Activated CD8-positive, alpha-beta memory T cell treated with anti-CD3 and anti-CD28 coated beads for 36 hours (primary cell): ENCODE results near the gene CITED2. TPM values are rescaled to one million over a fixed set of nuclear protein-coding genes. Genes with fewer than 3 reads are reported as not detected.

Source experiments
- CTCF ChIA-PET: fragments of 350-600 bp; sonication (Branson Sonifier 250); formaldehyde crosslinking; loops from one replicate; lab custom pipeline; 2021; ENCODE audit warnings: antibody characterized with exemption; lab: Charles Lee
- POLR2A ChIA-PET: fragments of 350-600 bp; sonication (Branson Sonifier 250); formaldehyde crosslinking; loops from one replicate; lab custom pipeline; 2021; ENCODE audit warnings: antibody characterized with exemption; lab: Charles Lee
- total RNA-seq, 2 experiments: library from RNA; stranded (reverse); gene quantifications; one replicate each; pipeline ENCODE4 v1.2.3, GENCODE V29; 2021

The CITED2 gene
- total RNA-seq, 2 experiments from 2014 or later = 66.4 to 67.9 TPM

GRCh38 chr6:139343052-139343750 lies 31.2 kb downstream of the CITED2 start:
- POLR2A ChIA-PET = interaction anchor here (0.6 kb wide), 1 partner anchor 134 kb away, joined by 3 read pairs; no protein-coding TSS in a partner anchor

DNA sequence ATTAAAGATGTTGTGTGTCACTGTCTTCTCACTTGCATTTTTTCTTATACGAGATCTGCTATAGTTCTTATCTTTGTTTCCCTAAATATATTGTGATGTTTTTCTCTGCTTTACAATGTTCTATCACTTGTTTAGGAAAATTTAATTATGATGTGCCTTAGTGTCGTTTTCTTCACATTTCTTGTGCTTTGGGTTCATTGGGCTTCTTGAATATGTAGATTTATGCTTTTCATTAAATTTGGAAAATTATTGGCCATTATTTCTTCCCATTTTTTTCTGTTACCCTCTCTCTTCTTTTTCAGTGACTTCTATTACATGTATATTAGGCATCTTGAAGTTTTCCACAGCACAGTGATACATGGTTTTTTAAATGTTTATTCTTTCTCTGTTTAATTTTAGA lies 33.4 kb downstream of the CITED2 start:
- CTCF ChIA-PET = no interaction called here
- POLR2A ChIA-PET = no interaction called here

More at GRCh38 chr6:139343052-139343750, 31.2 kb downstream of the CITED2 start:
- CTCF ChIA-PET = no interaction called here

GRCh38 chr6:139338795-139339194 lies 35.7 kb downstream of the CITED2 start:
- CTCF ChIA-PET = no interaction called here
- POLR2A ChIA-PET = interaction anchor here (0.5 kb wide), 1 partner anchor 10 kb away, joined by 3 read pairs; no protein-coding TSS in a partner anchor

- CTCF ChIA-PET = no interaction called here
- POLR2A ChIA-PET = no interaction called here
Measured at GRCh38 chr6:139337830-139338229, 36.6 kb downstream of the CITED2 start.

GRCh38 chr6:139337001-139337400 lies 37.4 kb downstream of the CITED2 start:
- ChIA-PET POLR2A (no interaction called here), CTCF (no interaction called here)

DNA sequence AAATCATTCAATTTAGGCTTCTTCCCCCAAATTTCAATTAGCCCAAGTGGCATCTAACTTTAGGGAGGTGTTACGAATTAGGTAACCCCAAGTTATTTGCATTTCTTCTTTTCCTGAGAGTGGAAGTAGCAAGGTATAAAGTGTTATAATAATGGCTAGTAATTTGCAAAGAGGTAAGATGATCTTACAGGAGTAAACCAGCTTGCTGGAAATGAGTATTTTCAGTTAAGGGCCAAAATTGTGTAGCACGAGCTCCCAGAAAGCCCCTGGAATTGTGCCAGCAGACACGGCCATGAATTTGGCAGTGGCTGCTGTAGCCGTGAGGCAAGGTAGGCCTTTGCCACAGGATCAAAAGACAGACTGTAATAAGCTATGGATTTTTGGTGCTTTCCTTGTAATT lies 38.0 kb downstream of the CITED2 start:
- ChIA-PET CTCF (no interaction called here), POLR2A (no interaction called here)

- POLR2A ChIA-PET = interaction anchor here (0.6 kb wide), 1 partner anchor 37 kb away, joined by 5 read pairs; no protein-coding TSS in a partner anchor
Measured at GRCh38 chr6:139335447-139336210, 38.8 kb downstream of the CITED2 start.

GRCh38 chr6:139334806-139335446 lies 39.5 kb downstream of the CITED2 start:
- POLR2A ChIA-PET = no interaction called here

More at GRCh38 chr6:139335447-139336210, 38.8 kb downstream of the CITED2 start:
- CTCF ChIA-PET = interaction anchor here (0.6 kb wide), 1 partner anchor 14 kb away, joined by 3 read pairs; no protein-coding TSS in a partner anchor

GRCh38 chr6:139330826-139331500 lies 43.5 kb downstream of the CITED2 start:
- ChIA-PET CTCF (no interaction called here), POLR2A (no interaction called here)

More at GRCh38 chr6:139334806-139335446, 39.5 kb downstream of the CITED2 start:
- CTCF ChIA-PET = interaction anchor here (0.6 kb wide), 1 partner anchor 13 kb away, joined by 3 read pairs; no protein-coding TSS in a partner anchor

DNA sequence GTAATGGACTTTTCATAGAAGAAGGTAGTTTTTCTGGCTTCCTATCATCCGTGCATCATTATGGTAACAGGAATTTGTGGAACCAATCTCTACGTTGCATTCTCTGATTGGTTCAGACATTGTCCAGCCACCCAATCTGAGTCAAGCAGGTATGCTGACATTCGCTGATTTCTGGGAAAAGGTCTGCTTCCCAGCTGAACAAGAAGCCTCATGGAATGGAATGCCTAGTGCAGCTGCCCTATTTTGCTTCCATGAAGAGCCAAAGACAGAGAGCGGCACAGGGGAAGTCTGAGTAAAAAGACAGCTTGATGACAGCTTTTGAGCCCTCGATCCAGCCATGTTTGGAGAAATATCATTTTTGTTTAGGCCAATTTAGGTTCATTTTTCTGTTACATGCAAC lies 44.1 kb downstream of the CITED2 start:
- POLR2A ChIA-PET = no interaction called here
- CTCF ChIA-PET = no interaction called here

DNA sequence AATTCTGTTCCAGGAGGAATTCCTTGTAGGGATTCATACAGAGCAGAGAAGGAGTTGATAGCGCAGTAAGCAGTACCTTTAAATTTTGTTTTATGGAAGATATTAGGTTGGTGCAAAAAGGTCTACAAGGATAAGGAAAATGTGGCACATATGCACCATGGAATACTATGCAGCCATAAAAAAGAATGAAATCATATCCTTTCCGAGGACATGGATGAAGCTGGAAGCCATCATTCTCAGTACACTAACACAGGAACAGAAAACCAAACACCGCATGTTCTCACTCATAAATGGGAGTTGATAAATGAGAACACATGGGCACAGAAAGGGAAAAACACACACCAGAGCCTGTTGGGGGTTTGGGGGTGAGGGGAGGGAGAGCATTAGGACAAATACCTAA lies 45.2 kb downstream of the CITED2 start:
- ChIA-PET POLR2A (interaction anchor here (0.7 kb wide), 1 partner anchor 10 kb away, joined by 3 read pairs; no protein-coding TSS in a partner anchor), CTCF (no interaction called here)

- ChIA-PET CTCF (no interaction called here), POLR2A (no interaction called here)
Measured at GRCh38 chr6:139327038-139327437, 47.4 kb downstream of the CITED2 start.

GRCh38 chr6:139325686-139326085 lies 48.8 kb downstream of the CITED2 start:
- POLR2A ChIA-PET = no interaction called here

DNA sequence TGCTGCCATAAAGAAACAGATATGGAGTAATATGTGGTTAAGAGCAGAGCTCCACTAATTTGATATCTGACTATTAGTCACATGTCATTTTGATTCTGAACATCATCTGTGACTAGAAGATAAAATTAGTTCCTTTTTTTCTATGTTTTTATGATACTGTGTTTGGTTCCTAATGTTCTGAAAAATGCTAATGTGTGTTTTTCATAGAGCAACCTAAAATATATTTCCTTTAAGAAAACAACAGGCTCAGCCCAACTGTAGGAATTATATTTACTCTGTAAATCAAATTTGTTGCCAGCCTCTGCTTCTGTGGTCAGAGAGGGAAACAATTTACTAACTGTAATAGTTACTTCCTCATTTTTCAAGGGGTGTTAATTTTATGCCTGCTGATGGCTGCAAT lies 49.3 kb downstream of the CITED2 start:
- POLR2A ChIA-PET = no interaction called here

More at GRCh38 chr6:139325686-139326085, 48.8 kb downstream of the CITED2 start:
- CTCF ChIA-PET = no interaction called here

DNA sequence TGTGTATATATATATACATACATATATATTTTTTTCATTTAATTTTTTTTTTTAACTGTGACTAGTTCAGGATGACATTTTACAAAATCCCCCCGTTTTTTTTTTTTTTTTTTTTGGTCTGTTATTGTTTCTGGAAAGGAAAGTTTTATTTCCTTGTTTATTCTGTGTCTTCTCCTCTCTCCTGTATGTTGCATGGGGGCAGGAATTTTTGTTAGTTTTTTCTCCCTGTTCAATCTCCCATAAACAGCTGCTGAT lies 50.2 kb downstream of the CITED2 start:
- ChIA-PET CTCF (interaction anchor here (0.7 to 2.7 kb wide), 5 partner anchors 13 to 104 kb away, joined by 3 to 9 read pairs (median 5); partner anchors contain the start of gene TXLNB), POLR2A (interaction anchor here (1.5 kb wide), 1 partner anchor 33 kb away, joined by 6 read pairs; the partner anchor contains the start of gene TXLNB)

More for the DNA sequence above, 49.3 kb downstream of the CITED2 start:
- CTCF ChIA-PET = interaction anchor here (2.7 kb wide), 1 partner anchor 34 kb away, joined by 9 read pairs; the partner anchor contains the start of gene TXLNB

DNA sequence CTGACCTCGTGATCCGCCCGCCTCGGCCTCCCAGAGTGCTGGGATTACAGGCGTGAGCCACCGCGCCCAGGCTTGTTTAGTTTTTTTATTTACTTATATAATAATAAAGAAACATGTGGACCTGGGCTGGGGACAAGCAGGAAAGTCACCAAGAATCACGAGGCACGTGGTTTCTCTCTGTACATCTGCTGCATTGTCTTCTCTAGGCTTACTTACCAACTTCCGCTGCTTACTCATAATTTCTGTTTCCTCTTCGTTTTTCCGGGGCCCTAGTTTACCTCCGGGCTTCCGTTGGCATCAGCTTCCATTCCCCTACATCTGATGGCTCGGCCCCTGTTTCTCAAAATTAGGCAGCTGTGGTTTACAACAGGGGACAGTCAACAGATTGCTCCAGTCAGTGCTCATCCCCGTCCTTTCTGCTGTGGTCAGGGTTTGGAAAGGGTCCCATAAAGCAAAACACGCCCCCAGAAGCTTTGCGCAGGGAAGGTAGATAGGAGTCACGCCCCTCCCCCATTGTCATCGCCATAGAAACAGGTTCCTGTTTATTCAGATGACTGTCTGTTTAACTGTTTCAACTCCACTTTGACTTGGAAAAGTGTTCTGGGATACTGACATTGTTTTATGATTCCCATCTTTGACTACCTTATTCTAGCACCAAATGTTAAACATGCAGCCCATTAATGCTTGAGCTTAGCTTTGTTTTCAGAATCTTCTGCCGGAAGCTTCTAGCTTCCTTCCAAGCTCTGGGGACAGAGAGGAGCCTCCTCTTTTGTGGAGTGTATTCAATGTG lies 50.7 kb downstream of the CITED2 start:
- ChIA-PET POLR2A (interaction anchor here (1.5 kb wide), 1 partner anchor 32 kb away, joined by 6 read pairs; the partner anchor contains the start of gene TXLNB), CTCF (interaction anchor here (0.7 to 2.7 kb wide), 5 partner anchors 13 to 104 kb away, joined by 3 to 9 read pairs (median 5); partner anchors contain the start of gene TXLNB)
